LNCAP (cell line): ENCODE measurements around the gene BPIFB2.

Experiments
- TF ChIP-seq, protein P1 (sequence below): fragments of 450-650 bp; IDR thresholded peaks from 2 replicates; pipeline ENCODE4 v1.5.1; 2017; ENCODE audit warnings: mild to moderate bottlenecking

BPIFB2 gene

DNA sequence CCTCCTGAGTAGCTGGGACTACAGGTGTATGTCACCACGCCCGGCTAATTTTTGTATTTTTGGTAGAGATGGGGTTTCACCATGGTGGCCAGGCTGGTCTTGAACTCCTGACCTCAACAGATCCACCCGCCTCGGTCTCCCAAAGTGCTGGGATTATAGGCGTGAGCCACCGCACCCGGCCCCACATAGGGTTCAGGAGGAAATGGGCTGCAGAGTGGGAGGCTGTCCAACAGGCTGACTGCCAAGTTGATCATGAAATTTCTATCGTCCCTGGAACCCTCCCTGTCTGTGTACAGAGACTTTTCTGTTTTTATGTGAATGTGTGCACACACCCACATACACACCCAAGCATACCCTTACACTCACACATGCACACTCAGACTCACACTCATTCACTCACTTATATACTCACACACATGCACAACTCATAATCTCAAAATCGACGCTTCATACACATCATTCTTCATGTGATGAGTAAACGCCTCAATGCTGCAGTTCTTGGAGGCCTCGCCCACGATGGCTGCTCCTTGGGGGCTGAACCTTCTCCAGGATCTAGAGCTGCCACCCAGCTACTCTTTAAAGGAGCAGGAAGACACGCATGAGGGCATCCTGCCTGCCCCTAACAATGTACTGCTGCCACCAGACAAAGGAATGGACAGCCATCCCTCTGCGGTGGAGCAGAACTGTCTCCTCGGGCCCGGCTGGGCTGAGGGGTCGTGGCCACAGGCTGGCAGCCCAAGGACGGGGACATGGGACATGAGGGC lies 38.8 kb upstream of the BPIFB2 start:
- TF ChIP-seq, protein P1, sequence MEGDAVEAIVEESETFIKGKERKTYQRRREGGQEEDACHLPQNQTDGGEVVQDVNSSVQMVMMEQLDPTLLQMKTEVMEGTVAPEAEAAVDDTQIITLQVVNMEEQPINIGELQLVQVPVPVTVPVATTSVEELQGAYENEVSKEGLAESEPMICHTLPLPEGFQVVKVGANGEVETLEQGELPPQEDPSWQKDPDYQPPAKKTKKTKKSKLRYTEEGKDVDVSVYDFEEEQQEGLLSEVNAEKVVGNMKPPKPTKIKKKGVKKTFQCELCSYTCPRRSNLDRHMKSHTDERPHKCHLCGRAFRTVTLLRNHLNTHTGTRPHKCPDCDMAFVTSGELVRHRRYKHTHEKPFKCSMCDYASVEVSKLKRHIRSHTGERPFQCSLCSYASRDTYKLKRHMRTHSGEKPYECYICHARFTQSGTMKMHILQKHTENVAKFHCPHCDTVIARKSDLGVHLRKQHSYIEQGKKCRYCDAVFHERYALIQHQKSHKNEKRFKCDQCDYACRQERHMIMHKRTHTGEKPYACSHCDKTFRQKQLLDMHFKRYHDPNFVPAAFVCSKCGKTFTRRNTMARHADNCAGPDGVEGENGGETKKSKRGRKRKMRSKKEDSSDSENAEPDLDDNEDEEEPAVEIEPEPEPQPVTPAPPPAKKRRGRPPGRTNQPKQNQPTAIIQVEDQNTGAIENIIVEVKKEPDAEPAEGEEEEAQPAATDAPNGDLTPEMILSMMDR = no peak

DNA sequence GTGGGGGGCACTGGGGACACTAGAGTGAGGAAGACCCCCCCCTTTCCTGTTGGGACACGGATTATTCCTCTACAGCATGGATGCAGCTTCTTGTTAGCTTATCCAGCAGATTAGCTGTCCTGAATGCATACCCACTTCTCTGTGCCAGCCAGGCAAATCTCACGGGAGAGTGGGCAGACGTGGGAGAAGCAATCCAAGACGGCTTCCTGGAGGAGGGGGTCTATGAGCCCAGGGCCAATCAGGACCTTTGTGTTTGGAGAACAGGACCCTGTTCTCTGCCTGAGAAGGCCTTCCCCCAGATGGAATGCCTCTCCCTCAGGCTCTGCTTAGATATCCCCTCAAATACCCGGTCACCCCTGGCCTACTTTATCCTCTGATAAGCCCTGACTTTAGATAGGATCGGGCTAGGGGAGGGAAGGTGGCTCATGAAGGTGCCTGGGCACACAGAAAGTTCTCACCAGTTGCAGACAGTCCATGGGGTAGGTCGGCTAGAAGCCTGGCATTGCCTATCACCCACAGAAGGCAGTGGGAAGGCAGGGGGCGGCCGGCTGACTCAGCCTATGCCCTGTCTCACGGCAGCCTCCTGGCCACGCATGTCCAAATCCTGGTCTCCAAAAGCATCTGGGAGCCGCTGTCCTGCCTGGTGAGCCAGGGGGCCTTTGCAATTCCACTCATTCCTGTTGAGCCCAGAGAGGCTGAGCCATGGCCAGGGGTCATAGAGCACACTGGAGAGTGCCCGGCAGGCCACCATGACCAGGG lies 38.0 kb upstream of the BPIFB2 start:
- TF ChIP-seq, protein P1 = no peak

DNA sequence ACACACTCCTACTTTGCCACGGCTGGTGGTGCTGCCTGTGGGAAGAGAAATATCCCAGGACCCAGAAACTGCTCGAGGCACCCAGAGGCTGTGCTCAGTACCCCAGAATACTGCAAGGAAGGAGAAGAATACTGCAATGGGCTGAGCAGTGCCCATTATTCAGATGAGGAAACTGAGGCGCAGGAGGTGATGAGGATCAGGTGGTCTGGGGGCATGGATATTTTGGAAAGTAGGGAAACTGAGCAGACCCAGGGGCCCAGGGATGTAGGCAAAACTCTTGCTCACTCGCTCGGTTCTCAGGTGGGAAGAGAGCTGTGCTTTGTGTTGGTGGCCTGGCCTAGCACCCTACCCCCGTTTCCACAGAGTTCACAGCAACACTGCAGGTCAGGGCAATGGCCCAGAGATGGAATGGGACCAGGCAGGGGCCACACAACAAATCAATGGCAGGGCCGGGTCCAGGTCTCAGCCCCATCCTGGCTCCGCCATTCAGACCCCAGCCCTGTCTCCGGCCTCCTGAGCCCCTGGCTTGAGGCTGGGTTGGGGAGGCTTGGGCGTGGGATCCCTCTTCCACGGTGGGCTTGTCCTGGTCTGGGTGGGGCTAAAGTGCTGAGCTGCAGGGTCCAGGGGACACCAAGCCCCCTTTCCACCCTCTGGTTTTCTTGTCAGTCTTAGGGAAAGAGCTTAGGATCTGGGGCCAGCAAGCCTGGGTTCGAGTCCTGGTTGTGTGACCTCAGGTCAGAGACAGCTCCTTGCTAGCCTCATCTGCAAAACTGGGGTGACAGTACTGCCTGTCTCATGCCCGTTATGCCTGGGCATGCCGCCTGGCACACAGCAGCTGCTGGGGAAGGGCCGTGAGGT lies 37.2 kb upstream of the BPIFB2 start:
- TF ChIP-seq, protein P1 = no peak

DNA sequence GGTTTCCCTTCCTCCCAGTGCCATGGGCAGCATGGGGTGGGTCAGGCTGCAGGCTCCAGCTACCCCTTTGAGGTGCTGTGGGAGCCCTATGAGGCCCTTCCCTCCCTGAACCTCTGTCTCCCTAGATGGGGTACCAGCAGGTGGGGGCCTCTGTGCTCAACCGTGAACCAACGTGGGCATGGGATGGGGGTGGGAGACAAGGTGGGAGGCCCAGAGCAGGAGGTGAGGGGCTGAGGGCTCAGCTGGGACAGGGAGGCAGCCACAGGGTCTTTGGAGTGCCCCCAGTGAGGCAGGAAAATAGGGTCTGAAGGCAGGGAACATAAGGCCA lies 36.6 kb upstream of the BPIFB2 start:
- TF ChIP-seq, protein P1 = no peak

DNA sequence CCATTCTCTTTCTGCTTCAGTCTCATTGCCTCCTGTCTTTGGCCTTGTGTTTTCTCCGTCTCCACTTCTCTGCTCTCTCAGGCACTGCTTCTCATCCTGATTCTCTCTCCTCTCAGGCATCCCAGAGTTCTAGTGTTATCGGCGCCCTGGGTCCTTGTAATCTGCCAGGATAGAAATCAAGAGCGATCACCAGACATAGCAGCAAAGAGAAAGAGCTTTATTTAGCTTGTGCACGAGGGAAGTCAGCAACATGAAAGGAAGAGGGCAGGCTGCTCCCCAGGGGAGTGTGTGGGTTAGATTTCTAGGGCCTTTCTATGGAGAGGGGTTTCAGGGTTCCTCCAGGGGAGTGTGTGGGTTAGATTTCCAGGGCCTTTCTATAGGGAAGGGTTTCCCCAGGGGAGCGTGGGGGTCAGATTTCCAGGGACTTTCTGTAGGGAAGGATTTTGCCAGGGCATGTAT lies 35.8 kb upstream of the BPIFB2 start:
- TF ChIP-seq, protein P1 = no peak

DNA sequence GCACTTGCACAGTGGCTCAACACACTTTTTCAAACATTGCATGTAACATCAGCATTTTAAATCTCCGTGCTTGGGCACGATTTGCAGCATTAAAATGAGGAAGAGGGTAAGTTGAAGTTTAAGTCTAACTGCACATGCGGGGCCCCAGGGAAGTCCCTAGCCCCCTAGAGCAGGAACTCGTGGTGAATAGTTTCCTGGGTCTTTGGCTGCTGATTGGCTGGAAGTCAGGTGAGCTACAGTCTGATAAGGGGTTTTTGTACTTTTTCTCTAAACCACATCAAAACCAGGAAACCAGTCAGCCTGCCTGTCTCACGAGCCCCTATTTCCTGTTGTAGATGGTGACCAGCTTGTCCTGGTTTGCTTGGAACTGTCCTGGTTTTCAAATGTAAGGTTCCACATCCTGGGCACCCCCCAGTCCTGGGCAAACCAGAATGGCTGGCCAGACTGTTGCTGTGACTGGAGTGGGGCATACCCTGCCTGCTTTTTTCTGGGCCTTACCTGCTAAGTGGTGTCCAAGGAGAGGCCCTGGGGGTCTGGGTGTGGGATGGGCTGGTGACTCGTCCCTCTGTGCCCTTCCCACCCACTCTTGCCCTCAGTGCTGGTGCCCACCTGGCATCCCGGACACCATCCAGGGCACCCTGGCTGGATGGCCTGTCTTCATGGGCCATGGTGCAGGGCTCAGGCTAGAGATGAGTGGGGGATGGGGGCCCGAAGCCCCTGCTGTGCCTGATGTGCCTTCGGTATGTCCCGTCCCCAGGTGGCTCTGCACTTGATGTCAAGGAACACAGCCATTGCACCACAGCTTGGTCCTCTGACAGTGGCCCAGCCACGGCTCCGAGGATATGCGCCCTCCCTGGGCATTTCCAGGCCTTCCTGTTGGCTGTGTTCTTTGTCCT lies 35.1 kb upstream of the BPIFB2 start:
- TF ChIP-seq, protein P1 = no peak
